Thyroid gland (tissue), 4 donors: ENCODE data around the gene HYAL1. TPM values are rescaled to one million over a fixed set of nuclear protein-coding genes. Genes with fewer than 3 reads are reported as not detected.
A peak's percentile ranks its signal among the peaks of the same experiment; 100 is the strongest.
"Not testable (repeated sequence)": the region's sequence is repeated elsewhere in the genome, so short reads cannot be mapped to it uniquely, and the experiment has no call there.

Source experiments
- DNase-seq, 2 donors: peaks; one replicate each; pipeline ENCODE4 v3.0.0-alpha.2; 2019
- H3K27ac ChIP-seq, 3 donors: fragments of 200-600 bp; sonication (generic); 1 replicate in 2 of 3; 2 replicates in 1 of 3; pipeline ENCODE4 v1.5.1; 2016 to 2019; ENCODE audit warnings: mild to moderate bottlenecking in 1 of 3, moderate library complexity in 1 of 3
- H3K27me3 ChIP-seq: fragments of 200-600 bp; sonication (generic); one replicate; pipeline ENCODE4 v1.5.1; 2019
- H3K36me3 ChIP-seq, 2 donors: fragments of 200-600 bp; sonication (generic); one replicate each; pipeline ENCODE4 v1.5.1; 2016 to 2019
- H3K4me1 ChIP-seq, 2 donors: fragments of 200-600 bp; sonication (generic); one replicate each; pipeline ENCODE4 v1.5.1; 2017 to 2019
- H3K4me3 ChIP-seq, 3 donors: fragments of 200-600 bp; sonication (generic); replicated peaks in 1 of 3; 1 replicate in 2 of 3; 2 replicates in 1 of 3; pipeline ENCODE4 v1.5.1; 2016; ENCODE audit warnings: mild to moderate bottlenecking in 1 of 3
- H3K9me3 ChIP-seq: fragments of 200-600 bp; sonication (generic); one replicate; pipeline ENCODE4 v1.5.1; 2017
- POLR2A ChIP-seq, 2 donors: fragments of 450-650 bp; IDR thresholded peaks; one replicate each; pipeline ENCODE4 v1.6.1; 2017; ENCODE audit warnings: antibody characterized with exemption in 2 of 2, mild to moderate bottlenecking in 2 of 2, moderate library complexity in 1 of 2
- WGBS, 2 donors: methylation state at CpG; one replicate each; pipeline ENCODE4 v1.1.5; 2017; 5-methylcytosine and 5-hydroxymethylcytosine counted together
- intact Hi-C: fragments of 100-400 bp; cut with DNase I; formaldehyde crosslinking; loops from one replicate; pipeline ENCODE4 v1.15.1; 2023
- total RNA-seq, 4 donors: library from RNA; depleted of rRNA; stranded (reverse); fragments of >200 nt; gene quantifications; one replicate each; pipeline ENCODE4 v1.2.3, GENCODE V29; 2016
- TF ChIP-seq, protein P1 (sequence below), 6 experiments: fragments of 200-600 bp in 3 of 6; fragments of 450-650 bp in 3 of 6; sonication (generic) in 3 of 6; IDR thresholded peaks; one replicate each; pipeline ENCODE4 v1.5.1; 2016 to 2019; ENCODE audit warnings: antibody characterized with exemption in 6 of 6, mild to moderate bottlenecking in 2 of 6, inconsistent platforms in 1 of 6, moderate library complexity in 1 of 6

Gene HYAL1
- total RNA-seq, 4 donors from 2014 or later = 5.8 to 13.8 (median 9.7) TPM

DNA sequence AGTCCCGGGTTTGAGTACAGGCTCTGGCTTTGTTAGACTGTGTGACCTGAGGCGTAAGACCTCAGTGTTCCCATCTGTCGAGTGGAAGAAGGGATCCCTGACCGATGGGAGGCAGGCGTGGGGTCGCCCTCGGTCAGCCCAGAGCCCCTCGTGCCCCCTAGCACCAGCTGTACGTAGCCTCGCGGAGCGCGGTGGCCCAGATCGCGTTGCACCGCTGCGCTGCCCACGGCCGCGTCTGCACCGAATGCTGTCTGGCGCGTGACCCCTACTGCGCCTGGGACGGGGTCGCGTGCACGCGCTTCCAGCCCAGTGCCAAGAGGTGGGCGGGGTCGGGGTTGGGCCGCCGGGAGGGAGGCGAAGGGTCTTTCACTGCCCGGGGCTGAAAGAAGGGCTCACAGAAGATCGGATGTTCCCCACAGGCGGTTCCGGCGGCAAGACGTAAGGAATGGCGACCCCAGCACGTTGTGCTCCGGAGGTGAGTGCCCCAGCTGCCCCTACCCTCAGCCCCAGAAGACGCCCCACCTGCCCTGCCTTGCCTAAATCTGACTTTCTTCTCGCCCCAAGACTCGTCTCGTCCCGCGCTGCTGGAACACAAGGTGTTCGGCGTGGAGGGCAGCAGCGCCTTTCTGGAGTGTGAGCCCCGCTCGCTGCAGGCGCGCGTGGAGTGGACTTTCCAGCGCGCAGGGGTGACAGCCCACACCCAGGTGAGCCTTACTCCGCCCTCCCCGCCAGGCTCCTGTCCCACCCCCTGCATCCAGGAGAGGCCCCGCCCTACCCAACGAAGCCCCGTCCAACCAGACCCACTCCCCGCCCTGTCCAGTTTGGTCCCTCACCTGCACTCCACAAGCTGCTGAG is 28.0 kb downstream of the HYAL1 start:
- H3K9me3 ChIP-seq = no peaks in the 10 kb centered on the region
- no peak for DNase-seq
- no peak for TF ChIP-seq POLR2A (IDR thresholded peaks at IDR 0.05)
- TF ChIP-seq, protein P1, sequence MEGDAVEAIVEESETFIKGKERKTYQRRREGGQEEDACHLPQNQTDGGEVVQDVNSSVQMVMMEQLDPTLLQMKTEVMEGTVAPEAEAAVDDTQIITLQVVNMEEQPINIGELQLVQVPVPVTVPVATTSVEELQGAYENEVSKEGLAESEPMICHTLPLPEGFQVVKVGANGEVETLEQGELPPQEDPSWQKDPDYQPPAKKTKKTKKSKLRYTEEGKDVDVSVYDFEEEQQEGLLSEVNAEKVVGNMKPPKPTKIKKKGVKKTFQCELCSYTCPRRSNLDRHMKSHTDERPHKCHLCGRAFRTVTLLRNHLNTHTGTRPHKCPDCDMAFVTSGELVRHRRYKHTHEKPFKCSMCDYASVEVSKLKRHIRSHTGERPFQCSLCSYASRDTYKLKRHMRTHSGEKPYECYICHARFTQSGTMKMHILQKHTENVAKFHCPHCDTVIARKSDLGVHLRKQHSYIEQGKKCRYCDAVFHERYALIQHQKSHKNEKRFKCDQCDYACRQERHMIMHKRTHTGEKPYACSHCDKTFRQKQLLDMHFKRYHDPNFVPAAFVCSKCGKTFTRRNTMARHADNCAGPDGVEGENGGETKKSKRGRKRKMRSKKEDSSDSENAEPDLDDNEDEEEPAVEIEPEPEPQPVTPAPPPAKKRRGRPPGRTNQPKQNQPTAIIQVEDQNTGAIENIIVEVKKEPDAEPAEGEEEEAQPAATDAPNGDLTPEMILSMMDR (IDR thresholded peaks at IDR 0.05) = no peak
- intact Hi-C loops = loop anchor here (2.0 kb wide), 1 partner anchor 81 kb away; no protein-coding TSS in a partner anchor
- H3K27ac ChIP-seq = no peak overlapping the region
- H3K4me1 ChIP-seq = peaks cover 9 to 25% of the 10 kb centered on the region in 2 donors
- WGBS, 2 donors = 31 to 36% methylated on average over 30 of the region's 65 CpGs
- no peaks in the 10 kb centered on the region for H3K27me3 ChIP-seq
- H3K4me3 ChIP-seq = no peak overlapping the region
- H3K36me3 ChIP-seq = no peaks in the 10 kb centered on the region

DNA sequence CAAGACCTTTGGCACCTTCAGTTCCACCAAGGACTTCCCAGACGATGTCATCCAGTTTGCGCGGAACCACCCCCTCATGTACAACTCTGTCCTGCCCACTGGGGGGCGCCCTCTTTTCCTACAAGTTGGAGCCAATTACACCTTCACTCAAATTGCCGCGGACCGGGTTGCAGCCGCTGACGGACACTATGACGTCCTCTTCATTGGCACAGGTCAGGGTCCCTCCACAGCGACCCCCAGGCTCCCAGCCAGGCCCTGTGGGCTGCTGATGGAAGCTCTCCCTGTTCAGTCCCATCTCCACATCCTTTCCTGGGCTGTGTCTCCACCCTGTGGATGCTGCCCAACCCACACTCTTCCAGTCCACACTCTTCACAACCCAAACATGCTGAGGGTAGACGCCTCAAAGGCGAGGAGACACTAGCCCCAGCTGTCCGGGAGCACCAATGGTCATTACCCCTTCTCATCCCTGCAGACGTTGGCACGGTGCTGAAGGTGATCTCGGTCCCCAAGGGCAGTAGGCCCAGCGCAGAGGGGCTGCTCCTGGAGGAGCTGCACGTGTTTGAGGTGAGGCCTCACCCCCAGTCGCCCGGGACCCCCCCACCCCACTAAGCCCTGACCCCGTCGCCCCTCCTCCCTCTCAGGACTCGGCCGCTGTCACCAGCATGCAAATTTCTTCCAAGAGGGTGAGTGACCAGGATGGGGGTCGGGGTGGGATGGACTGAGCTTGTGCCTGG is 28.8 kb downstream of the HYAL1 start:
- 16 to 36% methylated on average over 14 to 18 of the region's 26 CpGs for WGBS, 2 donors
- peak; percentile 58 to 64 for DNase-seq
- no peak overlapping the region for H3K4me3 ChIP-seq
- intact Hi-C loops = loop anchor here (2.0 kb wide), 1 partner anchor 80 kb away; no protein-coding TSS in a partner anchor
- peaks cover 14 to 34% of the 10 kb centered on the region in 2 donors for H3K4me1 ChIP-seq
- no peaks in the 10 kb centered on the region for H3K36me3 ChIP-seq
- H3K27ac ChIP-seq = no peak overlapping the region
- no peak for TF ChIP-seq POLR2A (IDR thresholded peaks at IDR 0.05)
- TF ChIP-seq, protein P1 (IDR thresholded peaks at IDR 0.05) = peak; percentile 28 to 69 (median 56)
- H3K9me3 ChIP-seq = no peaks in the 10 kb centered on the region
- no peaks in the 10 kb centered on the region for H3K27me3 ChIP-seq

DNA sequence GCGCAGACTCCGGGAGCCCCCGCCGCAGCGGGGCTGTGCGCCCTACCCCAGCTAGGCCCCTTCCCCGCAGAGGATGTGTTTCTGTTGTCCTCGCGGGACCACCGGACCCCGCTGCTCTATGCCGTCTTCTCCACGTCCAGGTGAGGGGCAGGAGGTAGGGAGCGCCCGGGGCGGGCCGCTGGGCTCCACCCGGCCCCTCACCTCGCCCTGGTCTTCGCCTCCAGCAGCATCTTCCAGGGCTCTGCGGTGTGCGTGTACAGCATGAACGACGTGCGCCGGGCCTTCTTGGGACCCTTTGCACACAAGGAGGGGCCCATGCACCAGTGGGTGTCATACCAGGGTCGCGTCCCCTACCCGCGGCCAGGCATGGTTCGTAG is 29.7 kb downstream of the HYAL1 start:
- H3K27me3 ChIP-seq = no peaks in the 10 kb centered on the region
- WGBS, 2 donors = 47 to 48% methylated on average over 6 to 23 of the region's 31 CpGs
- DNase-seq = no peak
- peaks cover 22 to 42% of the 10 kb centered on the region in 2 donors for H3K4me1 ChIP-seq
- intact Hi-C loops = loop anchor here (2.0 kb wide), 2 partner anchors 47 to 79 kb away; no protein-coding TSS in a partner anchor
- H3K4me3 ChIP-seq = peak overlapping the region in 1 of 3 donors; percentile 13
- no peak for TF ChIP-seq POLR2A (IDR thresholded peaks at IDR 0.05)
- TF ChIP-seq, protein P1 (IDR thresholded peaks at IDR 0.05) = no peak
- no peak overlapping the region for H3K27ac ChIP-seq
- no peaks in the 10 kb centered on the region for H3K36me3 ChIP-seq
- H3K9me3 ChIP-seq = no peaks in the 10 kb centered on the region

DNA sequence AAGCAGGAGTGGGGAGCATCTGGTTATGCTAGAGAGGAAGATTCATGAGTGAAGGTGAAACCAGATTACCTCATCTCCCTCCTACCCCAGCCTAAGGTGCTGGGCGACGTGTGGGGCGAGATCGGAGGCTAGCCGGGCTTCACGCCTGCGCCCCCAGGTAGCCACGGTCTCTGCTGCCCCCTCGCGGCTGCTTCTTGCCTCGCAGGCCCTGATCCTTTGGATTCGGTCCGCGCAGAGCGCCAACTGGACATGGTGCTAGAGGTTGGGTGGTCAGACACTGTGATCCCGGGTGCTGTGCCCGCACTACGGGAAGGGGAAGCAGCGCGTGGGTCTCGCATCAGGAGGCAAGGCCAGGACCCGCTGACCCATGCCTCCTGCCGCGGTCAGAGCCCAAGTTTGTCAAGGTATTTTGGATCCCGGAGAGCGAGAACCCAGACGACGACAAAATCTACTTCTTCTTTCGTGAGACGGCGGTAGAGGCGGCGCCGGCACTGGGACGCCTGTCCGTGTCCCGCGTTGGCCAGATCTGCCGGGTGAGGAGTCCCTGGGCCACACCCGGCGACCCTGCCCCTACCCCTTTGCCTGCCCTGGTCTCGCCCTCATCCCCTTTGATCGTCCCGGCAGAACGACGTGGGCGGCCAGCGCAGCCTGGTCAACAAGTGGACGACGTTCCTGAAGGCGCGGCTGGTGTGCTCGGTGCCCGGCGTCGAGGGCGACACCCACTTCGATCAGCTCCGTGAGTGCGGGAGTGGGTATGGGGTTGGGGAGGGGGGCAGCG is 30.3 kb downstream of the HYAL1 start:
- peak; percentile 84 to 88 for DNase-seq
- Histone ChIP-seq H3K36me3 (no peaks in the 10 kb centered on the region), H3K9me3 (no peaks in the 10 kb centered on the region), H3K4me1 (peaks cover 28 to 48% of the 10 kb centered on the region in 2 donors), H3K4me3 (peak overlapping the region in 1 of 3 donors; percentile 13), H3K27me3 (no peaks in the 10 kb centered on the region), H3K27ac (peak overlapping the region in 1 of 3 donors; percentile 43)
- TF ChIP-seq, protein P1 (IDR thresholded peaks at IDR 0.05) = peak; percentile 95 to 99 (median 97)
- peak in 1 of 2 donors; percentile 17 for TF ChIP-seq POLR2A (IDR thresholded peaks at IDR 0.05)
- intact Hi-C loops = loop anchor here (2.0 kb wide), 1 partner anchor 46 kb away; no protein-coding TSS in a partner anchor
- 1 to 3% methylated on average over 14 to 39 of the region's 61 CpGs for WGBS, 2 donors

DNA sequence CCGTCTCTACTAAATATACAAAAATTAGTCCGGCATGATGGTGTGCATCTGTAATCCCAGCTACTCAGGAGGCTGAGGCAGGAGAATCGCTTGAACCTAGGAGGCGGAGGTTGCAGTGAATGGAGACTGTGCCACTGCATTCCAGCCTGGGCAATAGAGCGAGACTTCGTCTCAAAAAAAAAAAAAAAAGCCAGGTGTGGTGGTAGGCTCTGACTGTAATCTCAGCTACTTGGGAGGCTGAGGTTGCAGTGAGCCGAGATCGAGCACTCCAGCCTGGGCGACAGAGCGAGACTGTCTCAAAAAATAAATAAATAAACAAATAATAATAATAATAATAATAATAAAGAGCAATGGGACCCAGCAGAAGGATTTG is 30.9 kb downstream of the HYAL1 start:
- H3K27ac ChIP-seq, H3K4me3 ChIP-seq, DNase-seq, H3K9me3 ChIP-seq, H3K36me3 ChIP-seq, H3K27me3 ChIP-seq: not testable (repeated sequence)
- peaks cover 34 to 54% of the 10 kb centered on the region in 2 donors for H3K4me1 ChIP-seq
- intact Hi-C loops = loop anchor here (2.0 kb wide), 1 partner anchor 46 kb away; no protein-coding TSS in a partner anchor
- 48 to 56% methylated on average over 10 of the region's 10 CpGs for WGBS, 2 donors
